HepG2 (cell line): ENCODE results near the gene ATR. TPM values are rescaled to one million over a fixed set of nuclear protein-coding genes. Genes with fewer than 3 reads are reported as not detected.

Experiments
- CEBPG ChIP-seq: IDR thresholded peaks from 2 replicates; pipeline ENCODE4 v1.6.1; 2016
- CERS6 ChIP-seq: sonication (generic); formaldehyde crosslinking; IDR thresholded peaks from 2 replicates; pipeline ENCODE4 v1.5.0; 2020; ENCODE audit warnings: missing genetic modification reagents
- EHMT2 ChIP-seq: fragments of 200-600 bp; sonication (generic); IDR thresholded peaks from 2 replicates; pipeline ENCODE4 v1.7.0; 2017; ENCODE audit warnings: antibody characterized with exemption, low read depth, low read length, borderline replicate concordance
- HNF4A ChIP-seq: sonication (generic); formaldehyde crosslinking; IDR thresholded peaks from 2 replicates; pipeline ENCODE4 v1.4.0; 2020; ENCODE audit warnings: missing genetic modification reagents
- KLF6 ChIP-seq: IDR thresholded peaks from 2 replicates; pipeline ENCODE4 v1.8.0; 2016; ENCODE audit warnings: missing biosample characterization, missing genetic modification reagents
- MAF1 ChIP-seq: sonication (generic); formaldehyde crosslinking; IDR thresholded peaks from 2 replicates; pipeline ENCODE4 v1.5.0; 2020; ENCODE audit warnings: missing genetic modification reagents, borderline replicate concordance
- NFE2L1 ChIP-seq: sonication (generic); formaldehyde crosslinking; IDR thresholded peaks from 2 replicates; pipeline ENCODE4 v1.4.0; 2020; ENCODE audit warnings: missing genetic modification reagents, mild to moderate bottlenecking, borderline replicate concordance
- NFIB ChIP-seq: sonication (generic); formaldehyde crosslinking; IDR thresholded peaks from 2 replicates; pipeline ENCODE4 v1.9.0; 2021; ENCODE audit warnings: missing genetic modification reagents, mild to moderate bottlenecking, borderline replicate concordance
- PHF5A ChIP-seq: IDR thresholded peaks from one replicate; pipeline ENCODE4 v1.6.1; 2018; ENCODE audit warnings: low read depth, missing genetic modification reagents; ENCODE audit not compliant: unreplicated experiment
- SETDB1 ChIP-seq: sonication (generic); formaldehyde crosslinking; IDR thresholded peaks from 2 replicates; pipeline ENCODE4 v1.5.1; 2020; ENCODE audit warnings: missing genetic modification reagents, mild to moderate bottlenecking, borderline replicate concordance
- TEAD3 ChIP-seq: optimal IDR thresholded peaks from 2 replicates; pipeline ENCODE3; 2016; ENCODE audit warnings: borderline replicate concordance
- XBP1 ChIP-seq: sonication (generic); formaldehyde crosslinking; IDR thresholded peaks from 2 replicates; pipeline ENCODE4 v1.5.0; 2020; ENCODE audit warnings: missing genetic modification reagents
- ZNF292 ChIP-seq: sonication (generic); formaldehyde crosslinking; IDR thresholded peaks from 2 replicates; pipeline ENCODE4 v1.8.1; 2022; ENCODE audit warnings: mild to moderate bottlenecking, low read depth, missing genetic modification reagents, borderline replicate concordance
- ZNF33B ChIP-seq: sonication (generic); formaldehyde crosslinking; IDR thresholded peaks from 2 replicates; pipeline ENCODE4 v1.5.1; 2020; ENCODE audit warnings: mild to moderate bottlenecking, missing genetic modification reagents
- ZNF678 ChIP-seq: sonication (generic); formaldehyde crosslinking; IDR thresholded peaks from 2 replicates; pipeline ENCODE4 v1.4.0; 2020; ENCODE audit warnings: mild to moderate bottlenecking, missing genetic modification reagents
- ZNF746 ChIP-seq: sonication (generic); formaldehyde crosslinking; IDR thresholded peaks from 2 replicates; pipeline ENCODE4 v1.8.0; 2022; ENCODE audit warnings: mild to moderate bottlenecking, missing genetic modification reagents
- ZNF850 ChIP-seq: sonication (generic); formaldehyde crosslinking; conservative IDR thresholded peaks from 2 replicates; pipeline ENCODE4 v1.9.0; 2021; ENCODE audit warnings: mild to moderate bottlenecking, missing genetic modification reagents
- polyA plus RNA-seq, 8 experiments: library from polyadenylated mRNA; depleted of rRNA in 3 of 8; stranded (reverse) in 7 of 8; unstranded in 1 of 8; fragments of >200 nt; fragmentation: Illumina TruSeq in 4 of 8; extraction: Trizol in 4 of 8; gene quantifications; 2 replicates each; pipeline versions ENCODE4 v1.2.1 to v1.2.3, GENCODE V29; 2011 to 2016; ENCODE audit warnings: low read depth in 4 of 8, missing spikeins in 1 of 8, mixed read lengths in 1 of 8; ENCODE audit not compliant: insufficient read depth in 1 of 8
- total RNA-seq, 5 experiments: library from RNA; depleted of rRNA; stranded (reverse); fragments of >200 nt; fragmentation: Illumina TruSeq; extraction: Trizol; gene quantifications; 2 replicates each; pipeline ENCODE4 v1.2.3, GENCODE V29; 2016; ENCODE audit warnings: low read depth in 1 of 5
- TF ChIP-seq, protein P1 (sequence below): sonication (generic); formaldehyde crosslinking; IDR thresholded peaks from 2 replicates; pipeline ENCODE4 v1.4.0; 2020; ENCODE audit warnings: mild to moderate bottlenecking, low read depth, missing genetic modification reagents
- TF ChIP-seq, protein P2 (sequence below): sonication (generic); formaldehyde crosslinking; IDR thresholded peaks from 2 replicates; pipeline ENCODE4 v1.5.0; 2020; ENCODE audit warnings: mild to moderate bottlenecking, missing genetic modification reagents
- TF ChIP-seq, protein P3 (sequence below): sonication (generic); formaldehyde crosslinking; IDR thresholded peaks from 2 replicates; pipeline ENCODE4 v1.5.0; 2020; ENCODE audit warnings: missing genetic modification reagents
- TF ChIP-seq, protein P4 (sequence below): sonication (generic); formaldehyde crosslinking; IDR thresholded peaks from 2 replicates; pipeline ENCODE4 v1.4.0; 2020; ENCODE audit warnings: missing genetic modification reagents, borderline replicate concordance

Gene ATR
- total and polyA plus RNA-seq, 2 of the 13 experiments (the other 11 are each of a cell fraction or from before 2014, with no cell fraction given) = 6.6 to 17.0 TPM

- TF ChIP-seq ZNF678 (CRISPR knock-in tag) (no peak), KLF6 (CRISPR knock-in tag) (no peak), ZNF33B (CRISPR knock-in tag) (no peak), SETDB1 (no peak), ZNF292 (no peak), MAF1 (CRISPR knock-in tag) (no peak), NFE2L1 (no peak), CEBPG (CRISPR knock-in tag) (peak; percentile 51; the same call in 1 of the 2 replicates), EHMT2 (no peak), CERS6 (no peak), HNF4A (CRISPR knock-in tag) (peak; percentile 33; the same call in 1 of the 2 replicates), TEAD3 (CRISPR knock-in tag) (peak; percentile 77), NFIB (CRISPR knock-in tag) (no peak), ZNF850 (CRISPR knock-in tag) (no peak), ZNF746 (CRISPR knock-in tag) (no peak), PHF5A (CRISPR knock-in tag) (no peak), XBP1 (CRISPR knock-in tag) (no peak)
- TF ChIP-seq, protein P1, sequence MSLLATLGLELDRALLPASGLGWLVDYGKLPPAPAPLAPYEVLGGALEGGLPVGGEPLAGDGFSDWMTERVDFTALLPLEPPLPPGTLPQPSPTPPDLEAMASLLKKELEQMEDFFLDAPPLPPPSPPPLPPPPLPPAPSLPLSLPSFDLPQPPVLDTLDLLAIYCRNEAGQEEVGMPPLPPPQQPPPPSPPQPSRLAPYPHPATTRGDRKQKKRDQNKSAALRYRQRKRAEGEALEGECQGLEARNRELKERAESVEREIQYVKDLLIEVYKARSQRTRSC (CRISPR knock-in tag) = no peak
- TF ChIP-seq, protein P2, sequence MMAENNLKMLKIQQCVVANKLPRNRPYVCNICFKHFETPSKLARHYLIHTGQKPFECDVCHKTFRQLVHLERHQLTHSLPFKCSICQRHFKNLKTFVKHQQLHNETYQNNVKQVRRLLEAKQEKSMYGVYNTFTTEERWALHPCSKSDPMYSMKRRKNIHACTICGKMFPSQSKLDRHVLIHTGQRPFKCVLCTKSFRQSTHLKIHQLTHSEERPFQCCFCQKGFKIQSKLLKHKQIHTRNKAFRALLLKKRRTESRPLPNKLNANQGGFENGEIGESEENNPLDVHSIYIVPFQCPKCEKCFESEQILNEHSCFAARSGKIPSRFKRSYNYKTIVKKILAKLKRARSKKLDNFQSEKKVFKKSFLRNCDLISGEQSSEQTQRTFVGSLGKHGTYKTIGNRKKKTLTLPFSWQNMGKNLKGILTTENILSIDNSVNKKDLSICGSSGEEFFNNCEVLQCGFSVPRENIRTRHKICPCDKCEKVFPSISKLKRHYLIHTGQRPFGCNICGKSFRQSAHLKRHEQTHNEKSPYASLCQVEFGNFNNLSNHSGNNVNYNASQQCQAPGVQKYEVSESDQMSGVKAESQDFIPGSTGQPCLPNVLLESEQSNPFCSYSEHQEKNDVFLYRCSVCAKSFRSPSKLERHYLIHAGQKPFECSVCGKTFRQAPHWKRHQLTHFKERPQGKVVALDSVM (CRISPR knock-in tag) = peak; percentile 92
- TF ChIP-seq, protein P3, sequence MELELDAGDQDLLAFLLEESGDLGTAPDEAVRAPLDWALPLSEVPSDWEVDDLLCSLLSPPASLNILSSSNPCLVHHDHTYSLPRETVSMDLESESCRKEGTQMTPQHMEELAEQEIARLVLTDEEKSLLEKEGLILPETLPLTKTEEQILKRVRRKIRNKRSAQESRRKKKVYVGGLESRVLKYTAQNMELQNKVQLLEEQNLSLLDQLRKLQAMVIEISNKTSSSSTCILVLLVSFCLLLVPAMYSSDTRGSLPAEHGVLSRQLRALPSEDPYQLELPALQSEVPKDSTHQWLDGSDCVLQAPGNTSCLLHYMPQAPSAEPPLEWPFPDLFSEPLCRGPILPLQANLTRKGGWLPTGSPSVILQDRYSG = no peak
- TF ChIP-seq, protein P4, sequence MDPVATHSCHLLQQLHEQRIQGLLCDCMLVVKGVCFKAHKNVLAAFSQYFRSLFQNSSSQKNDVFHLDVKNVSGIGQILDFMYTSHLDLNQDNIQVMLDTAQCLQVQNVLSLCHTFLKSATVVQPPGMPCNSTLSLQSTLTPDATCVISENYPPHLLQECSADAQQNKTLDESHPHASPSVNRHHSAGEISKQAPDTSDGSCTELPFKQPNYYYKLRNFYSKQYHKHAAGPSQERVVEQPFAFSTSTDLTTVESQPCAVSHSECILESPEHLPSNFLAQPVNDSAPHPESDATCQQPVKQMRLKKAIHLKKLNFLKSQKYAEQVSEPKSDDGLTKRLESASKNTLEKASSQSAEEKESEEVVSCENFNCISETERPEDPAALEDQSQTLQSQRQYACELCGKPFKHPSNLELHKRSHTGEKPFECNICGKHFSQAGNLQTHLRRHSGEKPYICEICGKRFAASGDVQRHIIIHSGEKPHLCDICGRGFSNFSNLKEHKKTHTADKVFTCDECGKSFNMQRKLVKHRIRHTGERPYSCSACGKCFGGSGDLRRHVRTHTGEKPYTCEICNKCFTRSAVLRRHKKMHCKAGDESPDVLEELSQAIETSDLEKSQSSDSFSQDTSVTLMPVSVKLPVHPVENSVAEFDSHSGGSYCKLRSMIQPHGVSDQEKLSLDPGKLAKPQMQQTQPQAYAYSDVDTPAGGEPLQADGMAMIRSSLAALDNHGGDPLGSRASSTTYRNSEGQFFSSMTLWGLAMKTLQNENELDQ (CRISPR knock-in tag) = no peak
Measured at GRCh38 chr3:142489572-142490323, 88.8 kb downstream of the ATR start (continued).
